ENCODE measurements around the gene HSP90B1. TPM values are rescaled to one million over a fixed set of nuclear protein-coding genes. Genes with fewer than 3 reads are reported as not detected.

Gene HSP90B1
- 572 and 2,771 TPM in 2 replicates for total RNA-seq (2011; cell fraction: chromatin; rRNA removed; ENCODE audit: low replicate concordance)
- 491 and 843 TPM in 2 replicates for total RNA-seq (2011; cell fraction: nucleolus; rRNA removed)
- total RNA-seq (2011; cell fraction: nucleoplasm; rRNA removed) = 1,092 and 1,338 TPM in 2 replicates
- total RNA-seq (2014; rRNA removed) = 389 and 400 TPM in 2 replicates
- total RNA-seq (2014; rRNA removed; fragmentation: Illumina TruSeq; extraction: Trizol) = 604 and 619 TPM in 2 replicates
- 602 and 611 TPM in 2 replicates for total RNA-seq (2015; rRNA removed; fragmentation: Illumina TruSeq; extraction: Trizol)
- 453 and 469 TPM in 2 replicates for total RNA-seq (2021)
- 593 and 719 TPM in 2 replicates for polyA plus RNA-seq (2011; rRNA removed)
- polyA plus RNA-seq (2011; cell fraction: cytosol; rRNA removed) = 64.5 and 201 TPM in 2 replicates
- 335 and 665 TPM in 2 replicates for polyA plus RNA-seq (2011; cell fraction: nucleus; rRNA removed)
- 452 and 478 TPM in 2 replicates for polyA plus RNA-seq (2012)
- 541 and 657 TPM in 2 replicates for polyA plus RNA-seq (2014; fragmentation: Illumina TruSeq; extraction: Trizol)
- polyA plus RNA-seq (2014; fragmentation: Nextera tagmentation; extraction: Ambion mirVana) = 100 to 1,000 TPM; 196 to 235 TPM
- 528 and 557 TPM in 2 replicates for polyA plus RNA-seq (2014; rRNA removed)
- polyA minus RNA-seq (2011; rRNA and poly(A)+ RNA removed) = 606 and 720 TPM in 2 replicates
- polyA minus RNA-seq (2011; cell fraction: cytosol; rRNA and poly(A)+ RNA removed) = 134 and 144 TPM in 2 replicates
- polyA minus RNA-seq (2011; cell fraction: nucleus; rRNA and poly(A)+ RNA removed) = 199 and 484 TPM in 2 replicates
- Bru-seq, nascent RNA = percentile 99 among the genes with signal in this experiment
- BruChase-seq, experiment 1, labeled RNA remaining after a 2-hour chase = percentile 99 among the genes with signal in this experiment
- percentile 100 among the genes with signal in this experiment for BruChase-seq, experiment 2, labeled RNA remaining after a 6-hour chase
- long read RNA-seq, experiment 1, transcript HSP90B1-201 (18 exons, 2,858 nt) = major isoform, 904 of 1,758 reads
- long read RNA-seq, experiment 1, partial matches to known transcripts = 777 of 1,758 reads
- long read RNA-seq, experiment 1, other reads (novel, unspliced or antisense) = 77 of 1,758 reads
- long read RNA-seq, experiment 2, transcript HSP90B1-201 (18 exons, 2,858 nt) = major isoform, 97 of 334 reads
- long read RNA-seq, experiment 2, partial matches to known transcripts = 178 of 334 reads
- long read RNA-seq, experiment 2, other reads (novel, unspliced or antisense) = 59 of 334 reads
- long read RNA-seq, experiment 3, transcript HSP90B1-201 (18 exons, 2,858 nt) = major isoform, 77 of 457 reads
- long read RNA-seq, experiment 3, partial matches to known transcripts = 358 of 457 reads
- long read RNA-seq, experiment 3, other reads (novel, unspliced or antisense) = 22 of 457 reads

DNA sequence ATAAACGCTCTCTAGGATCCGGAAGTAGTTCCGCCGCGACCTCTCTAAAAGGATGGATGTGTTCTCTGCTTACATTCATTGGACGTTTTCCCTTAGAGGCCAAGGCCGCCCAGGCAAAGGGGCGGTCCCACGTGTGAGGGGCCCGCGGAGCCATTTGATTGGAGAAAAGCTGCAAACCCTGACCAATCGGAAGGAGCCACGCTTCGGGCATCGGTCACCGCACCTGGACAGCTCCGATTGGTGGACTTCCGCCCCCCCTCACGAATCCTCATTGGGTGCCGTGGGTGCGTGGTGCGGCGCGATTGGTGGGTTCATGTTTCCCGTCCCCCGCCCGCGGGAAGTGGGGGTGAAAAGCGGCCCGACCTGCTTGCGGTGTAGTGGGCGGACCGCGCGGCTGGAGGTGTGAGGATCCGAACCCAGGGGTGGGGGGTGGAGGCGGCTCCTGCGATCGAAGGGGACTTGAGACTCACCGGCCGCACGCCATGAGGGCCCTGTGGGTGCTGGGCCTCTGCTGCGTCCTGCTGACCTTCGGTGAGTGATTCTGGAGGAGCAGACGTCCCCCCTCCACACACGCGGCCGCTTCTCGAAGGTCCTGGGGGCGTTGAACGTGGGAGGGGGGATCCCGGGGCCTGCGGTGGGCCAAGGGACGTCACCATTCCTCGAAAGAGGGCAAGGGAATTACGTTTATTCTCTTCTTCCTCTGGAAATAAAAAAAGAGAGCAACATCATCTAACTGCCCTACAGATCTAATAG, at the start of gene HSP90B1:
Gene HSP90B1, plus strand, starts transcription at position 377 of the 753 bp plus-strand sequence. Its CDS starts 106 bp downstream, at position 483.
- DNase-seq (ENCODE audit: extremely low read depth in 1 of 4, low spot score in 3 of 4) = peak; percentile 98 to 100 (median 100)
- no TSS peak for BruUV-seq (replicated peaks)
- Histone ChIP-seq H3K9ac (ENCODE audit: insufficient read depth in 1 of 2, low read depth in 2 of 2, low read length in 2 of 2) (peak within 1 kb of the TSS; percentile 98), H3K4me2 (ENCODE audit: insufficient read depth, low read length) (peak within 1 kb of the TSS; percentile 99), H4K20me1 (replicated peaks; ENCODE audit: control insufficient read depth, insufficient read depth, low read length) (peaks cover 19% of the 10 kb centered on the region), H3K9me3 (replicated peaks; ENCODE audit: control insufficient read depth, insufficient read depth, low read depth, low read length) (no peaks in the 10 kb centered on the region), H3K4me3 (peak within 1 kb of the TSS; percentile 89), H2AFZ (ENCODE audit: low read depth, low read length) (peak within 1 kb of the TSS; percentile 96), H3K27ac (ENCODE audit: extremely low read depth, low read depth, low read length) (peak within 1 kb of the TSS; percentile 92), H3K36me3 (ENCODE audit: control insufficient read depth, insufficient read depth, low read length) (peaks cover 42% of the 10 kb centered on the region), H3K4me1 (replicated peaks in 1 of 2; ENCODE audit: control insufficient read depth in 2 of 2, insufficient read depth in 2 of 2, low read length in 2 of 2) (peaks cover 7 to 18% of the 10 kb centered on the region in 2 experiments), H3K27me3 (ENCODE audit: control insufficient read depth in 2 of 2, insufficient read depth in 2 of 2, low read length in 2 of 2) (no peaks in the 10 kb centered on the region), H3K79me2 (ENCODE audit: control insufficient read depth, insufficient read depth, low read length) (peaks cover 49% of the 10 kb centered on the region), H3K9me1 (ENCODE audit: control insufficient read depth, insufficient read depth, low read length) (no peaks in the 10 kb centered on the region)
- ATAC-seq = peak; percentile 95
- WGBS (ENCODE audit: insufficient coverage, low coverage, missing lambda C conversion rate) = 0% methylated on average over 39 of the region's 56 CpGs
- FAIRE-seq = peak; percentile 99
- ChIA-PET POLR2A (interaction anchor here (0.6 to 1.9 kb wide), 26 partner anchors 10 to 440 kb away, joined by 3 to 18 read pairs (median 5); partner anchors contain the start of gene TDG), CTCF (ENCODE audit: low intra/inter-chr PET ratio) (no interaction called here)
- in situ Hi-C loops (cut with MboI) (loop anchor here (5.0 kb wide), 1 partner anchor 103 kb away; no protein-coding TSS in a partner anchor), intact Hi-C loops (cut with micrococcal nuclease) (no loop called here)
- TF ChIP-seq BRF1 (IDR thresholded peaks at IDR 0.05; ENCODE audit: borderline replicate concordance, extremely low read depth, insufficient read length) = no peak
- no peak for TF ChIP-seq ZNF431 (CRISPR knock-in tag; IDR thresholded peaks at IDR 0.05)
- no peak for TF ChIP-seq ZNF79 (CRISPR knock-in tag; IDR thresholded peaks at IDR 0.05; ENCODE audit: low read depth)
- no peak for TF ChIP-seq KAT7 (CRISPR knock-in tag; IDR thresholded peaks at IDR 0.05; ENCODE audit: borderline replicate concordance)
- TF ChIP-seq CREM (IDR thresholded peaks at IDR 0.05; ENCODE audit: low read depth) = peak; percentile 78
- TF ChIP-seq FIP1L1 (IDR thresholded peaks at IDR 0.05; ENCODE audit: low read depth, low read length, poor library complexity, severe bottlenecking) = peak; percentile 43
- TF ChIP-seq ETS1 (conservative IDR thresholded peaks at IDR 0.05; ENCODE audit: control insufficient read depth, low read depth, low read length) = peak; percentile 71; the same call in 1 of the 2 replicates
- TF ChIP-seq SMAD1 (IDR thresholded peaks at IDR 0.05; ENCODE audit: low read depth, low read length, partially characterized antibody) = peak; percentile 86
- TF ChIP-seq TBL1XR1 (IDR thresholded peaks at IDR 0.05; ENCODE audit: low read length in 2 of 2) = peak in 1 of 2 experiments; percentile 12; a peak in 2 of 4 replicates
- TF ChIP-seq RBM17 (IDR thresholded peaks at IDR 0.05; ENCODE audit: borderline replicate concordance, low read depth, low read length) = no peak
- TF ChIP-seq PCBP1 (IDR thresholded peaks at IDR 0.05; ENCODE audit: low read depth, low read length, poor library complexity, severe bottlenecking) = peak; percentile 78
- peak in 1 of 2 experiments; percentile 91; a peak in 1 of 4 replicates for TF ChIP-seq SIN3A (IDR thresholded peaks at IDR 0.05; ENCODE audit: borderline replicate concordance in 2 of 2, control insufficient read depth in 1 of 2, low read depth in 2 of 2, low read length in 2 of 2)

Data from K562 (cell line).